ENCODE data around the gene ANKRD55. TPM values are rescaled to one million over a fixed set of nuclear protein-coding genes. Genes with fewer than 3 reads are reported as not detected.

The ANKRD55 gene
- total and polyA plus RNA-seq, 9 of the 15 experiments (the other 6 are each of a cell fraction or from before 2014, with no cell fraction given), result 3.4 to 10.6 (median 6.5) TPM

- no TSS peak for BruUV-seq (replicated peaks)
- in situ Hi-C loops (cut with MboI) (no loop called here), intact Hi-C loops (cut with micrococcal nuclease) (loop anchor here (5.0 kb wide), 1 partner anchor 60 kb away; no protein-coding TSS in a partner anchor)
- DNase-seq (ENCODE audit: extremely low read depth in 1 of 4, low spot score in 3 of 4) (no peak), ATAC-seq (no peak), FAIRE-seq (no peak)
- 81% methylated on average over 2 of the region's 2 CpGs for WGBS (ENCODE audit: insufficient coverage, low coverage, missing lambda C conversion rate)
- Histone ChIP-seq H3K9ac (ENCODE audit: insufficient read depth in 1 of 2, low read depth in 2 of 2, low read length in 2 of 2) (no peak overlapping the region), H4K20me1 (replicated peaks; ENCODE audit: control insufficient read depth, insufficient read depth, low read length) (no peaks in the 10 kb centered on the region), H3K4me2 (ENCODE audit: insufficient read depth, low read length) (no peak overlapping the region), H3K79me2 (ENCODE audit: control insufficient read depth, insufficient read depth, low read length) (no peaks in the 10 kb centered on the region), H3K4me3 (no peak overlapping the region), H3K36me3 (ENCODE audit: control insufficient read depth, insufficient read depth, low read length) (no peaks in the 10 kb centered on the region), H3K27ac (ENCODE audit: extremely low read depth, low read depth, low read length) (no peak overlapping the region), H3K9me3 (replicated peaks; ENCODE audit: control insufficient read depth, insufficient read depth, low read depth, low read length) (peaks cover 5% of the 10 kb centered on the region), H3K9me1 (ENCODE audit: control insufficient read depth, insufficient read depth, low read length) (no peaks in the 10 kb centered on the region), H3K27me3 (ENCODE audit: control insufficient read depth in 2 of 2, insufficient read depth in 2 of 2, low read length in 2 of 2) (no peaks in the 10 kb centered on the region), H2AFZ (ENCODE audit: low read depth, low read length) (0 out of 2 replicates have a peak overlapping the region, but pooled peaks have one; percentile 7), H3K4me1 (replicated peaks in 1 of 2; ENCODE audit: control insufficient read depth in 2 of 2, insufficient read depth in 2 of 2, low read length in 2 of 2) (peaks cover 3 to 13% of the 10 kb centered on the region in 2 experiments; a peak in 4 of 5 replicates)
- CTCF ChIA-PET (ENCODE audit: low intra/inter-chr PET ratio), result no interaction called here
- POLR2A ChIA-PET, result interaction anchor here (0.6 kb wide), 1 partner anchor 11 kb away, joined by 3 read pairs; no protein-coding TSS in a partner anchor
- TF ChIP-seq NELFE (IDR thresholded peaks at IDR 0.05; ENCODE audit: insufficient read depth, insufficient read length) (no peak), SUPT5H (IDR thresholded peaks at IDR 0.05) (no peak), CHD1 (IDR thresholded peaks at IDR 0.05; ENCODE audit: low read length) (no peak), ZNF644 (tag; IDR thresholded peaks at IDR 0.05; ENCODE audit: low read depth) (no peak), SMARCA4 (IDR thresholded peaks at IDR 0.05) (no peak), ZNF280B (CRISPR knock-in tag; IDR thresholded peaks at IDR 0.05) (no peak), NKRF (IDR thresholded peaks at IDR 0.05; ENCODE audit: borderline replicate concordance) (no peak), HNRNPH1 (optimal IDR thresholded peaks at IDR 0.05; ENCODE audit: low read depth, low read length) (no peak), RBM39 (optimal IDR thresholded peaks at IDR 0.05; ENCODE audit: low read depth, low read length) (no peak), YY1 (IDR thresholded peaks at IDR 0.05; ENCODE audit: borderline replicate concordance in 1 of 3, control insufficient read depth in 1 of 3, extremely low read depth in 1 of 3, insufficient read depth in 3 of 3, insufficient read length in 1 of 3, insufficient replicate concordance in 2 of 3, low read depth in 1 of 3, low read length in 2 of 3) (no peak), ZNF408 (CRISPR knock-in tag; IDR thresholded peaks at IDR 0.05; ENCODE audit: low read depth) (no peak), FOXK1 (CRISPR knock-in tag; IDR thresholded peaks at IDR 0.05; ENCODE audit: borderline replicate concordance) (no peak), RFX7 (CRISPR knock-in tag; IDR thresholded peaks at IDR 0.05) (no peak), MTA3 (IDR thresholded peaks at IDR 0.05; ENCODE audit: borderline replicate concordance) (no peak), TCF7L2 (IDR thresholded peaks at IDR 0.05; ENCODE audit: low read depth, low read length) (no peak)
- TF ChIP-seq, protein P1, sequence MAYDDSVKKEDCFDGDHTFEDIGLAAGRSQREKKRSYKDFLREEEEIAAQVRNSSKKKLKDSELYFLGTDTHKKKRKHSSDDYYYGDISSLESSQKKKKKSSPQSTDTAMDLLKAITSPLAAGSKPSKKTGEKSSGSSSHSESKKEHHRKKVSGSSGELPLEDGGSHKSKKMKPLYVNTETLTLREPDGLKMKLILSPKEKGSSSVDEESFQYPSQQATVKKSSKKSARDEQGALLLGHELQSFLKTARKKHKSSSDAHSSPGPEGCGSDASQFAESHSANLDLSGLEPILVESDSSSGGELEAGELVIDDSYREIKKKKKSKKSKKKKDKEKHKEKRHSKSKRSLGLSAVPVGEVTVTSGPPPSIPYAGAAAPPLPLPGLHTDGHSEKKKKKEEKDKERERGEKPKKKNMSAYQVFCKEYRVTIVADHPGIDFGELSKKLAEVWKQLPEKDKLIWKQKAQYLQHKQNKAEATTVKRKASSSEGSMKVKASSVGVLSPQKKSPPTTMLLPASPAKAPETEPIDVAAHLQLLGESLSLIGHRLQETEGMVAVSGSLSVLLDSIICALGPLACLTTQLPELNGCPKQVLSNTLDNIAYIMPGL (CRISPR knock-in tag; IDR thresholded peaks at IDR 0.05), result no peak
- TF ChIP-seq, protein P2, sequence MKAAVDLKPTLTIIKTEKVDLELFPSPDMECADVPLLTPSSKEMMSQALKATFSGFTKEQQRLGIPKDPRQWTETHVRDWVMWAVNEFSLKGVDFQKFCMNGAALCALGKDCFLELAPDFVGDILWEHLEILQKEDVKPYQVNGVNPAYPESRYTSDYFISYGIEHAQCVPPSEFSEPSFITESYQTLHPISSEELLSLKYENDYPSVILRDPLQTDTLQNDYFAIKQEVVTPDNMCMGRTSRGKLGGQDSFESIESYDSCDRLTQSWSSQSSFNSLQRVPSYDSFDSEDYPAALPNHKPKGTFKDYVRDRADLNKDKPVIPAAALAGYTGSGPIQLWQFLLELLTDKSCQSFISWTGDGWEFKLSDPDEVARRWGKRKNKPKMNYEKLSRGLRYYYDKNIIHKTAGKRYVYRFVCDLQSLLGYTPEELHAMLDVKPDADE (conservative IDR thresholded peaks at IDR 0.05; ENCODE audit: control insufficient read depth, low read depth, low read length), result no peak
Observed at GRCh38 chr5:56056875-56057274, 176.3 kb downstream of the ANKRD55 start.

All from K562 (cell line).